ENCODE data around the gene RNASE8.

Gene RNASE8

GRCh38 chr14:21070610-21071224 lies 13.1 kb downstream of the RNASE8 start:
- H3K36me3 ChIP-seq (ENCODE audit: insufficient read depth, low read length), result peaks cover 27% of the 10 kb centered on the region
- H3K9me3 ChIP-seq (ENCODE audit: low read length), result no peaks in the 10 kb centered on the region
- H3K27ac ChIP-seq (ENCODE audit: low read depth, low read length), result peak overlapping the region; percentile 89
- peaks cover 30% of the 10 kb centered on the region for H3K4me1 ChIP-seq (ENCODE audit: insufficient read depth, low read length)
- peak overlapping the region; percentile 73 for H3K9ac ChIP-seq (ENCODE audit: low read length)
- peak overlapping the region; percentile 70 to 92 for H3K4me3 ChIP-seq (ENCODE audit: low read depth in 1 of 2, low read length in 2 of 2)
- no peaks in the 10 kb centered on the region for H3K27me3 ChIP-seq (ENCODE audit: control insufficient read depth in 1 of 2, insufficient read depth in 2 of 2, low read length in 2 of 2)

DNA sequence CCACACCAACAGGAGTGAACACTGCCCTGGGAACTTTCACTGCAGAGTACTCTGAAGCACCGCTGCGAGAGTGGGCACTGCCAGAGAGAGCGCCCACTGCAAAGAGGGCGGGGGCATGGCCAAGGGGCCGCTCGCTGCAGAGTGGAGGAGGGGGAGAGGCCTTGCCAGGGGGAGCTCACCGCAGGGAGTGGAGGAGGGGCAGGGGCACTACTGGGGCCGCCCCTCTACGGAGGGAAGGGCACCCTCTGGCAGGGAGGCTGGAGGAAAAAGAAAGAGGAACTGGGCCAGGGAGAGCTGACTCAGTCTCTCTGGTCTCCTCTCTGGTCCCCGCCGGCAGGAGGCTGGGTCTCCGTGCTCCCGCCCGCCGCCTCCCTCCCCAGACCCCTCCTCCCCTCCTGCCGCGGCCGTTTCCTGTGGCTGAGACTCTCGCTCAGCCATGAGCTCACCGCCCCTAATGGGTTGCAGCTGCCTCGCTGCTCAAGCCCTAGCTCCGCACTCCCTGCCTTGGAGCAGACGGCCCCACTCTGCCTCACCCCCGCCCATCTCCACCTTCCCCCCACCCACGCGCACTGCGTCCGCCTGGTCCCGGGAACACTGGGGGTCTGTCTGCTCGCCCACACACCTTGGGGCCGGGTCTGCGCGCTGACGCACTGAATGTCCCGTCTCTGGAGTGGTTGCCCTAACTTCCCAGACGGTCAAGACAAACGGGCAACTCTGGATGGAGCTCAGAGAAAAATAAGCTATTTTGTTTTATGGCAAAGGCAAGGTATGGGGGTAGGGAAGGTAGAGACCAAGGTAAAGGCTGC lies 13.8 kb downstream of the RNASE8 start:
- no peaks in the 10 kb centered on the region for H3K9me3 ChIP-seq (ENCODE audit: low read length)
- H3K36me3 ChIP-seq (ENCODE audit: insufficient read depth, low read length), result peaks cover 34% of the 10 kb centered on the region
- H3K9ac ChIP-seq (ENCODE audit: low read length), result peak overlapping the region; percentile 73
- H3K4me1 ChIP-seq (ENCODE audit: insufficient read depth, low read length), result peaks cover 30% of the 10 kb centered on the region
- peak overlapping the region; percentile 70 to 92 for H3K4me3 ChIP-seq (ENCODE audit: low read depth in 1 of 2, low read length in 2 of 2)
- peak overlapping the region; percentile 89 for H3K27ac ChIP-seq (ENCODE audit: low read depth, low read length)
- H3K27me3 ChIP-seq (ENCODE audit: control insufficient read depth in 1 of 2, insufficient read depth in 2 of 2, low read length in 2 of 2), result no peaks in the 10 kb centered on the region

- Histone ChIP-seq H3K4me1 (ENCODE audit: insufficient read depth, low read length) (peaks cover 30% of the 10 kb centered on the region), H3K4me3 (ENCODE audit: low read depth in 1 of 2, low read length in 2 of 2) (peak overlapping the region; percentile 70 to 92), H3K36me3 (ENCODE audit: insufficient read depth, low read length) (peaks cover 38% of the 10 kb centered on the region)
These were observed 14.4 kb downstream of the RNASE8 start for GRCh38 chr14:21072031-21072473.

GRCh38 chr14:21072781-21073339 lies 15.2 kb downstream of the RNASE8 start:
- H3K36me3 ChIP-seq (ENCODE audit: insufficient read depth, low read length), result peaks cover 46% of the 10 kb centered on the region

More at GRCh38 chr14:21072031-21072473, 14.4 kb downstream of the RNASE8 start:
- H3K27ac ChIP-seq (ENCODE audit: low read depth, low read length), result peak overlapping the region; percentile 89
- H3K9ac ChIP-seq (ENCODE audit: low read length), result peak overlapping the region; percentile 23
- H3K9me3 ChIP-seq (ENCODE audit: low read length), result no peaks in the 10 kb centered on the region
- H3K27me3 ChIP-seq (ENCODE audit: control insufficient read depth in 1 of 2, insufficient read depth in 2 of 2, low read length in 2 of 2), result no peaks in the 10 kb centered on the region

GRCh38 chr14:21073921-21074320 lies 16.3 kb downstream of the RNASE8 start:
- Histone ChIP-seq H3K27me3 (ENCODE audit: control insufficient read depth in 1 of 2, insufficient read depth in 2 of 2, low read length in 2 of 2) (no peaks in the 10 kb centered on the region), H3K9me3 (ENCODE audit: low read length) (no peaks in the 10 kb centered on the region), H3K4me1 (ENCODE audit: insufficient read depth, low read length) (peaks cover 21% of the 10 kb centered on the region), H3K27ac (ENCODE audit: low read depth, low read length) (no peak overlapping the region), H3K36me3 (ENCODE audit: insufficient read depth, low read length) (peaks cover 56% of the 10 kb centered on the region), H3K9ac (ENCODE audit: low read length) (no peak overlapping the region), H3K4me3 (ENCODE audit: low read depth in 1 of 2, low read length in 2 of 2) (no peak overlapping the region)

More at GRCh38 chr14:21072781-21073339, 15.2 kb downstream of the RNASE8 start:
- Histone ChIP-seq H3K9ac (ENCODE audit: low read length) (no peak overlapping the region), H3K27ac (ENCODE audit: low read depth, low read length) (no peak overlapping the region), H3K9me3 (ENCODE audit: low read length) (no peaks in the 10 kb centered on the region), H3K4me1 (ENCODE audit: insufficient read depth, low read length) (peaks cover 30% of the 10 kb centered on the region), H3K27me3 (ENCODE audit: control insufficient read depth in 1 of 2, insufficient read depth in 2 of 2, low read length in 2 of 2) (no peaks in the 10 kb centered on the region), H3K4me3 (ENCODE audit: low read depth in 1 of 2, low read length in 2 of 2) (no peak overlapping the region)

GRCh38 chr14:21074398-21075272 lies 17.0 kb downstream of the RNASE8 start:
- Histone ChIP-seq H3K4me1 (ENCODE audit: insufficient read depth, low read length) (peaks cover 14% of the 10 kb centered on the region), H3K27me3 (ENCODE audit: control insufficient read depth in 1 of 2, insufficient read depth in 2 of 2, low read length in 2 of 2) (no peaks in the 10 kb centered on the region), H3K36me3 (ENCODE audit: insufficient read depth, low read length) (peaks cover 64% of the 10 kb centered on the region), H3K9me3 (ENCODE audit: low read length) (no peaks in the 10 kb centered on the region), H3K9ac (ENCODE audit: low read length) (no peak overlapping the region), H3K4me3 (ENCODE audit: low read depth in 1 of 2, low read length in 2 of 2) (no peak overlapping the region), H3K27ac (ENCODE audit: low read depth, low read length) (no peak overlapping the region)

- no peaks in the 10 kb centered on the region for H3K9me3 ChIP-seq (ENCODE audit: low read length)
- no peaks in the 10 kb centered on the region for H3K27me3 ChIP-seq (ENCODE audit: control insufficient read depth in 1 of 2, insufficient read depth in 2 of 2, low read length in 2 of 2)
- peaks cover 76% of the 10 kb centered on the region for H3K36me3 ChIP-seq (ENCODE audit: insufficient read depth, low read length)
- H3K27ac ChIP-seq (ENCODE audit: low read depth, low read length), result no peak overlapping the region
- H3K9ac ChIP-seq (ENCODE audit: low read length), result no peak overlapping the region
- no peak overlapping the region for H3K4me3 ChIP-seq (ENCODE audit: low read depth in 1 of 2, low read length in 2 of 2)
- H3K4me1 ChIP-seq (ENCODE audit: insufficient read depth, low read length), result peaks cover 13% of the 10 kb centered on the region
These were observed 18.3 kb downstream of the RNASE8 start for GRCh38 chr14:21075719-21076437.

- Histone ChIP-seq H3K4me3 (ENCODE audit: low read depth in 1 of 2, low read length in 2 of 2) (no peak overlapping the region), H3K9me3 (ENCODE audit: low read length) (no peaks in the 10 kb centered on the region), H3K9ac (ENCODE audit: low read length) (no peak overlapping the region), H3K27ac (ENCODE audit: low read depth, low read length) (no peak overlapping the region), H3K27me3 (ENCODE audit: control insufficient read depth in 1 of 2, insufficient read depth in 2 of 2, low read length in 2 of 2) (no peaks in the 10 kb centered on the region), H3K4me1 (ENCODE audit: insufficient read depth, low read length) (peaks cover 5% of the 10 kb centered on the region), H3K36me3 (ENCODE audit: insufficient read depth, low read length) (peaks cover 91% of the 10 kb centered on the region)
These were observed 20.1 kb downstream of the RNASE8 start for GRCh38 chr14:21077672-21078071.

DNA sequence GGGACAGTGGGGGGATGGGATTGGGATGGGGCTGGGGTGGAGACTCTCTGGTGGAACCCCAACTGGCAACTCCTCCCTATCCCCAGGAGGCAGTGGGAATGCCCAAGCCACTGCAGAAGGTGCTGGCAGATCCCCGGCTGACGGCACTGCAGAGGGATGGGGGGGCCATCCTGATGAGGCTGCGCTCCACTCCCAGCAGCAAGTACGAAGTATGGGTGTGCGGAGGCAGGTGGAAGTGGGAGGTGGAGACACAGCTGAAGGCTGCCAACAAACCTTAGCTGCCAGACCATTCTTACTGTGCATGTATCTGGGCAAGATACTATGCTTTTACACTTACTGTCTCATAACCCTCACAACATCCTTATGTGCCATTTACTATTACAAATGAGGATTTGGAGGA lies 20.7 kb downstream of the RNASE8 start:
- H3K9ac ChIP-seq (ENCODE audit: low read length), result no peak overlapping the region
- no peaks in the 10 kb centered on the region for H3K4me1 ChIP-seq (ENCODE audit: insufficient read depth, low read length)

GRCh38 chr14:21078726-21079125 lies 21.1 kb downstream of the RNASE8 start:
- no peaks in the 10 kb centered on the region for H3K27me3 ChIP-seq (ENCODE audit: control insufficient read depth in 1 of 2, insufficient read depth in 2 of 2, low read length in 2 of 2)
- H3K9ac ChIP-seq (ENCODE audit: low read length), result no peak overlapping the region
- no peak overlapping the region for H3K27ac ChIP-seq (ENCODE audit: low read depth, low read length)
- no peak overlapping the region for H3K4me3 ChIP-seq (ENCODE audit: low read depth in 1 of 2, low read length in 2 of 2)
- H3K36me3 ChIP-seq (ENCODE audit: insufficient read depth, low read length), result peaks cover 84% of the 10 kb centered on the region
- no peaks in the 10 kb centered on the region for H3K9me3 ChIP-seq (ENCODE audit: low read length)
- H3K4me1 ChIP-seq (ENCODE audit: insufficient read depth, low read length), result no peaks in the 10 kb centered on the region

More for the DNA sequence above, 20.7 kb downstream of the RNASE8 start:
- peaks cover 89% of the 10 kb centered on the region for H3K36me3 ChIP-seq (ENCODE audit: insufficient read depth, low read length)
- no peaks in the 10 kb centered on the region for H3K27me3 ChIP-seq (ENCODE audit: control insufficient read depth in 1 of 2, insufficient read depth in 2 of 2, low read length in 2 of 2)
- no peak overlapping the region for H3K27ac ChIP-seq (ENCODE audit: low read depth, low read length)
- no peak overlapping the region for H3K4me3 ChIP-seq (ENCODE audit: low read depth in 1 of 2, low read length in 2 of 2)
- no peaks in the 10 kb centered on the region for H3K9me3 ChIP-seq (ENCODE audit: low read length)

Measured in muscle layer of colon (tissue), 2 donors.